Measurements from ENCODE around the gene EBF4.

The EBF4 gene

GRCh38 chr20:2700913-2701620 lies 8.5 kb downstream of the EBF4 start:
- no peak for DNase-seq

GRCh38 chr20:2701671-2702081 lies 9.1 kb downstream of the EBF4 start:
- DNase-seq, result no peak

GRCh38 chr20:2703716-2704475 lies 11.3 kb downstream of the EBF4 start:
- DNase-seq, result no peak

- no peak for DNase-seq
These were observed 13.5 kb downstream of the EBF4 start for GRCh38 chr20:2705931-2706645.

GRCh38 chr20:2706688-2707352 lies 14.2 kb downstream of the EBF4 start:
- no peak for DNase-seq

GRCh38 chr20:2707353-2708072 lies 14.9 kb downstream of the EBF4 start:
- DNase-seq, result no peak

GRCh38 chr20:2708073-2708415 lies 15.5 kb downstream of the EBF4 start:
- DNase-seq, result no peak

GRCh38 chr20:2708665-2709064 lies 16.1 kb downstream of the EBF4 start:
- DNase-seq, result no peak

GRCh38 chr20:2709205-2709981 lies 16.8 kb downstream of the EBF4 start:
- DNase-seq, result no peak

- peak in 1 of 2 donors; percentile 6 for DNase-seq
These were observed 20.7 kb downstream of the EBF4 start for GRCh38 chr20:2713285-2713684.

GRCh38 chr20:2729251-2729713 lies 36.7 kb downstream of the EBF4 start:
- no peak for DNase-seq

- no peak for DNase-seq
These were observed 37.2 kb downstream of the EBF4 start for GRCh38 chr20:2729791-2730190.

- DNase-seq, result no peak
These were observed 42.3 kb downstream of the EBF4 start for GRCh38 chr20:2734899-2735298.

GRCh38 chr20:2736441-2736840 lies 43.9 kb downstream of the EBF4 start:
- DNase-seq, result no peak

GRCh38 chr20:2738331-2739041 lies 45.9 kb downstream of the EBF4 start:
- DNase-seq, result no peak

GRCh38 chr20:2739042-2739398 lies 46.4 kb downstream of the EBF4 start:
- DNase-seq, result no peak

- DNase-seq, result no peak
These were observed 48.1 kb downstream of the EBF4 start for GRCh38 chr20:2740702-2741101.

GRCh38 chr20:2741463-2741862 lies 48.9 kb downstream of the EBF4 start:
- DNase-seq, result peak in 1 of 2 donors; percentile 13

- DNase-seq, result no peak
These were observed 49.3 kb downstream of the EBF4 start for GRCh38 chr20:2741881-2742280.

GRCh38 chr20:2742431-2742830 lies 49.9 kb downstream of the EBF4 start:
- no peak for DNase-seq

All from inflammatory macrophage (primary cell).